Activated naive CD8-positive, alpha-beta T cell treated with anti-CD3 and anti-CD28 coated beads, Interleukin-2, amount 10 ng/mL, durations not matched to agents 7 days and 5 days (primary cell): ENCODE measurements around the gene PDE4D. TPM values are rescaled to one million over a fixed set of nuclear protein-coding genes. Genes with fewer than 3 reads are reported as not detected.

ENCODE experiments used
- ATAC-seq: fragments of 150-1000 bp; cut with Tn5 transposase; one replicate; pipeline ENCODE4 v1.10.0; 2021; ENCODE audit warnings: low read depth, moderate library complexity
- POLR2A ChIA-PET: fragments of 350-600 bp; sonication (Branson Sonifier 250); formaldehyde crosslinking; loops from one replicate; lab custom pipeline; 2021; ENCODE audit warnings: antibody characterized with exemption; lab: Charles Lee
- DNase-seq: peaks from one replicate; pipeline ENCODE4 v3.0.0; 2021
- H3K27ac Mint-ChIP-seq: one replicate; pipeline ENCODE4 v1.8.0; 2022; ENCODE audit warnings: mild to moderate bottlenecking, mixed read lengths
- H3K27me3 Mint-ChIP-seq: one replicate; pipeline ENCODE4 v1.8.0; 2022; ENCODE audit warnings: mild to moderate bottlenecking, moderate library complexity, mixed read lengths
- H3K36me3 Mint-ChIP-seq: one replicate; pipeline ENCODE4 v1.8.0; 2021; ENCODE audit warnings: mild to moderate bottlenecking, mixed read lengths
- H3K4me1 Mint-ChIP-seq: one replicate; pipeline ENCODE4 v1.8.0; 2021; ENCODE audit warnings: mixed read lengths
- H3K4me3 Mint-ChIP-seq: one replicate; pipeline ENCODE4 v1.8.0; 2022; ENCODE audit warnings: mild to moderate bottlenecking, moderate library complexity, mixed read lengths
- H3K9me3 Mint-ChIP-seq: one replicate; pipeline ENCODE4 v1.8.0; 2021; ENCODE audit warnings: mixed read lengths
- total RNA-seq, 2 experiments: library from RNA; stranded (reverse); gene quantifications; one replicate each; pipeline ENCODE4 v1.2.3, GENCODE V29; 2021

Gene PDE4D
- total RNA-seq, 2 experiments from 2014 or later = 65.1 to 67.1 TPM

- DNase-seq = no peak
- POLR2A ChIA-PET = interaction anchor here (0.6 kb wide), 1 partner anchor 115 kb away, joined by 5 read pairs; no protein-coding TSS in a partner anchor
- Mint-ChIP-seq H3K27me3 (no peaks in the 10 kb centered on the region), H3K27ac (no peak overlapping the region), H3K36me3 (peaks cover 5% of the 10 kb centered on the region), H3K4me1 (peaks cover 24% of the 10 kb centered on the region), H3K9me3 (peaks cover 3% of the 10 kb centered on the region), H3K4me3 (no peak overlapping the region)
- no peak for ATAC-seq
Observed at GRCh38 chr5:59149271-59149670, 744.3 kb downstream of the PDE4D start.

GRCh38 chr5:59146729-59147128 lies 746.8 kb downstream of the PDE4D start:
- POLR2A ChIA-PET = no interaction called here
- Mint-ChIP-seq H3K4me1 (peaks cover 26% of the 10 kb centered on the region), H3K36me3 (peaks cover 4% of the 10 kb centered on the region), H3K9me3 (peaks cover 3% of the 10 kb centered on the region), H3K4me3 (no peak overlapping the region), H3K27me3 (no peaks in the 10 kb centered on the region), H3K27ac (no peak overlapping the region)
- no peak for DNase-seq
- peak; percentile 31 for ATAC-seq

GRCh38 chr5:59143926-59144333 lies 749.6 kb downstream of the PDE4D start:
- H3K4me3 Mint-ChIP-seq = no peak overlapping the region
- peaks cover 4% of the 10 kb centered on the region for H3K36me3 Mint-ChIP-seq
- H3K27me3 Mint-ChIP-seq = no peaks in the 10 kb centered on the region
- H3K9me3 Mint-ChIP-seq = peaks cover 1% of the 10 kb centered on the region
- H3K4me1 Mint-ChIP-seq = peaks cover 15% of the 10 kb centered on the region
- DNase-seq (no peak), ATAC-seq (no peak)
- POLR2A ChIA-PET = interaction anchor here (1.4 kb wide), 1 partner anchor 8 kb away, joined by 7 read pairs; no protein-coding TSS in a partner anchor
- H3K27ac Mint-ChIP-seq = no peak overlapping the region

GRCh38 chr5:59142927-59143326 lies 750.6 kb downstream of the PDE4D start:
- POLR2A ChIA-PET = no interaction called here
- peaks cover 18% of the 10 kb centered on the region for H3K4me1 Mint-ChIP-seq
- DNase-seq (no peak), ATAC-seq (no peak)
- no peaks in the 10 kb centered on the region for H3K27me3 Mint-ChIP-seq
- H3K9me3 Mint-ChIP-seq = peaks cover 1% of the 10 kb centered on the region
- H3K27ac Mint-ChIP-seq = peak overlapping the region; percentile 33
- no peak overlapping the region for H3K4me3 Mint-ChIP-seq
- H3K36me3 Mint-ChIP-seq = peaks cover 7% of the 10 kb centered on the region

- Mint-ChIP-seq H3K4me3 (no peak overlapping the region), H3K9me3 (no peaks in the 10 kb centered on the region), H3K36me3 (peaks cover 7% of the 10 kb centered on the region), H3K4me1 (peaks cover 19% of the 10 kb centered on the region), H3K27me3 (no peaks in the 10 kb centered on the region), H3K27ac (no peak overlapping the region)
- POLR2A ChIA-PET = no interaction called here
- DNase-seq = no peak
- no peak for ATAC-seq
Observed at GRCh38 chr5:59142138-59142537, 751.4 kb downstream of the PDE4D start.

- ATAC-seq (no peak), DNase-seq (no peak)
- peaks cover 7% of the 10 kb centered on the region for H3K36me3 Mint-ChIP-seq
- no peak overlapping the region for H3K4me3 Mint-ChIP-seq
- POLR2A ChIA-PET = no interaction called here
- H3K4me1 Mint-ChIP-seq = peaks cover 15% of the 10 kb centered on the region
- H3K9me3 Mint-ChIP-seq = no peaks in the 10 kb centered on the region
- H3K27ac Mint-ChIP-seq = no peak overlapping the region
- H3K27me3 Mint-ChIP-seq = no peaks in the 10 kb centered on the region
Observed at GRCh38 chr5:59140133-59140532, 753.4 kb downstream of the PDE4D start.

- POLR2A ChIA-PET = no interaction called here
- H3K27me3 Mint-ChIP-seq = no peaks in the 10 kb centered on the region
Observed at GRCh38 chr5:59139695-59140094, 753.8 kb downstream of the PDE4D start.

GRCh38 chr5:59138509-59138908 lies 755.0 kb downstream of the PDE4D start:
- no peak overlapping the region for H3K27ac Mint-ChIP-seq
- no peak overlapping the region for H3K4me3 Mint-ChIP-seq
- POLR2A ChIA-PET = interaction anchor here (1.1 to 1.8 kb wide), 2 partner anchors 11 to 14 kb away, joined by 4 to 5 read pairs; no protein-coding TSS in a partner anchor
- DNase-seq (no peak), ATAC-seq (no peak)
- no peaks in the 10 kb centered on the region for H3K27me3 Mint-ChIP-seq
- H3K9me3 Mint-ChIP-seq = peaks cover 3% of the 10 kb centered on the region
- peaks cover 24% of the 10 kb centered on the region for H3K4me1 Mint-ChIP-seq
- H3K36me3 Mint-ChIP-seq = peaks cover 13% of the 10 kb centered on the region

More at GRCh38 chr5:59139695-59140094, 753.8 kb downstream of the PDE4D start:
- Mint-ChIP-seq H3K4me1 (peaks cover 19% of the 10 kb centered on the region), H3K27ac (no peak overlapping the region), H3K9me3 (no peaks in the 10 kb centered on the region), H3K4me3 (no peak overlapping the region), H3K36me3 (peaks cover 7% of the 10 kb centered on the region)
- DNase-seq (no peak), ATAC-seq (no peak)

- DNase-seq = no peak
- Mint-ChIP-seq H3K27me3 (no peaks in the 10 kb centered on the region), H3K36me3 (peaks cover 14% of the 10 kb centered on the region), H3K4me1 (peaks cover 26% of the 10 kb centered on the region), H3K4me3 (no peak overlapping the region), H3K27ac (no peak overlapping the region), H3K9me3 (peaks cover 3% of the 10 kb centered on the region)
- POLR2A ChIA-PET = interaction anchor here (1.0 to 1.8 kb wide), 3 partner anchors 9 to 14 kb away, joined by 3 to 5 read pairs (median 3); no protein-coding TSS in a partner anchor
- ATAC-seq = no peak
Observed at GRCh38 chr5:59137846-59138245, 755.7 kb downstream of the PDE4D start.

GRCh38 chr5:59136549-59136948 lies 757.0 kb downstream of the PDE4D start:
- H3K36me3 Mint-ChIP-seq = peaks cover 14% of the 10 kb centered on the region
- no peaks in the 10 kb centered on the region for H3K27me3 Mint-ChIP-seq
- H3K27ac Mint-ChIP-seq = no peak overlapping the region
- no peak overlapping the region for H3K4me3 Mint-ChIP-seq
- DNase-seq (no peak), ATAC-seq (no peak)
- POLR2A ChIA-PET = interaction anchor here (1.1 to 2.6 kb wide), 5 partner anchors 8 to 97 kb away, joined by 3 to 7 read pairs (median 4); no protein-coding TSS in a partner anchor
- peaks cover 3% of the 10 kb centered on the region for H3K9me3 Mint-ChIP-seq
- H3K4me1 Mint-ChIP-seq = peaks cover 33% of the 10 kb centered on the region

- H3K4me3 Mint-ChIP-seq = no peak overlapping the region
- POLR2A ChIA-PET = interaction anchor here (1.0 to 2.6 kb wide), 2 partner anchors 10 to 17 kb away, joined by 5 to 7 read pairs; no protein-coding TSS in a partner anchor
- H3K9me3 Mint-ChIP-seq = peaks cover 3% of the 10 kb centered on the region
- DNase-seq = no peak
- H3K4me1 Mint-ChIP-seq = peaks cover 44% of the 10 kb centered on the region
- no peak for ATAC-seq
- no peaks in the 10 kb centered on the region for H3K27me3 Mint-ChIP-seq
- peaks cover 13% of the 10 kb centered on the region for H3K36me3 Mint-ChIP-seq
- H3K27ac Mint-ChIP-seq = no peak overlapping the region
Observed at GRCh38 chr5:59134471-59135163, 758.9 kb downstream of the PDE4D start.

- DNase-seq (no peak), ATAC-seq (no peak)
- H3K4me1 Mint-ChIP-seq = peaks cover 48% of the 10 kb centered on the region
- H3K9me3 Mint-ChIP-seq = peaks cover 3% of the 10 kb centered on the region
- H3K4me3 Mint-ChIP-seq = no peak overlapping the region
- no peaks in the 10 kb centered on the region for H3K27me3 Mint-ChIP-seq
- H3K27ac Mint-ChIP-seq = peak overlapping the region; percentile 54
- POLR2A ChIA-PET = interaction anchor here (1.0 to 2.0 kb wide), 2 partner anchors 10 to 17 kb away, joined by 5 to 9 read pairs; no protein-coding TSS in a partner anchor
- peaks cover 11% of the 10 kb centered on the region for H3K36me3 Mint-ChIP-seq
Observed at GRCh38 chr5:59133764-59134261, 759.7 kb downstream of the PDE4D start.

- Mint-ChIP-seq H3K4me1 (peaks cover 50% of the 10 kb centered on the region), H3K27ac (peak overlapping the region; percentile 81), H3K4me3 (peak overlapping the region; percentile 70), H3K27me3 (no peaks in the 10 kb centered on the region), H3K36me3 (peaks cover 8% of the 10 kb centered on the region), H3K9me3 (peaks cover 3% of the 10 kb centered on the region)
- POLR2A ChIA-PET = interaction anchor here (1.0 to 2.0 kb wide), 4 partner anchors 8 to 97 kb away, joined by 3 to 9 read pairs (median 6); no protein-coding TSS in a partner anchor
- DNase-seq (no peak), ATAC-seq (peak; percentile 35)
Observed at GRCh38 chr5:59132131-59132530, 761.4 kb downstream of the PDE4D start.
